ENCODE results near the gene RAD51AP1.

DNA sequence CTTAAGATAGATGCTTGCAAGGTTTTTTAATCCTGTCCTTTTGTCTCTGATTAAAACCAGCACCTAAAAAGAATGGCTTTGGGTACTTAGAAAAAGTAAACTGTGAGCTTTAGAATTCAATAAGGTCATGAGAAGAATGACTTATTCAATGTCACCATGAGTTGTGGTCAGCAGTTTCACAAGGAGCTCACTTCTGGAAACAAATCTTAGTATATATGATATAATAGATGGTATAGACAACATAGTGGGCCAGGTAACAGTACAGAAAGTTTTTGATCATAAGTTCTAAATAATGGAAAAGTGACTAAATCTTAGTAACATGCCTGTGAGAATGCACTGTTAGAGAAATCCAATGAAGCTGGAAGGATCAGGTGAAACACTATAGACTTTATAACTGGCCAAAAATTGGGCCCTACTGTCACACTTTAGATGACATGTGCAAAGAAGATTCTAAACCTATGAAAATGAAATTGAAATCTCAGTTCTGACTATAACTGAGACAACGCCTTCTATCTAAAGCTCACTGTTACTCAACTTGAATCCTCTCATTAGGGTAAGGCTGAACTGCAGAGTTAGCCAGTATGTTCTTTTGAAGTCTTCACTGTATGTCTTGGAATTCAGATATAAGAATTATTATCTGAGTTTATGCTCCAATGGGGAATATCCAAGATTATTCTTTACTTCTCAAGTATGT is 42.4 kb upstream of the RAD51AP1 start:
- TF ChIP-seq POLR2A (IDR thresholded peaks at IDR 0.05) (no peak), EP300 (IDR thresholded peaks at IDR 0.05) (no peak)
- TF ChIP-seq, protein P1, sequence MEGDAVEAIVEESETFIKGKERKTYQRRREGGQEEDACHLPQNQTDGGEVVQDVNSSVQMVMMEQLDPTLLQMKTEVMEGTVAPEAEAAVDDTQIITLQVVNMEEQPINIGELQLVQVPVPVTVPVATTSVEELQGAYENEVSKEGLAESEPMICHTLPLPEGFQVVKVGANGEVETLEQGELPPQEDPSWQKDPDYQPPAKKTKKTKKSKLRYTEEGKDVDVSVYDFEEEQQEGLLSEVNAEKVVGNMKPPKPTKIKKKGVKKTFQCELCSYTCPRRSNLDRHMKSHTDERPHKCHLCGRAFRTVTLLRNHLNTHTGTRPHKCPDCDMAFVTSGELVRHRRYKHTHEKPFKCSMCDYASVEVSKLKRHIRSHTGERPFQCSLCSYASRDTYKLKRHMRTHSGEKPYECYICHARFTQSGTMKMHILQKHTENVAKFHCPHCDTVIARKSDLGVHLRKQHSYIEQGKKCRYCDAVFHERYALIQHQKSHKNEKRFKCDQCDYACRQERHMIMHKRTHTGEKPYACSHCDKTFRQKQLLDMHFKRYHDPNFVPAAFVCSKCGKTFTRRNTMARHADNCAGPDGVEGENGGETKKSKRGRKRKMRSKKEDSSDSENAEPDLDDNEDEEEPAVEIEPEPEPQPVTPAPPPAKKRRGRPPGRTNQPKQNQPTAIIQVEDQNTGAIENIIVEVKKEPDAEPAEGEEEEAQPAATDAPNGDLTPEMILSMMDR (IDR thresholded peaks at IDR 0.05): no peak

All from ovary (tissue), 3 donors.